HG03103 (cell line): Measurements from ENCODE around the gene SCIN.
A peak's percentile ranks its signal among the peaks of the same experiment; 100 is the strongest.
"Not testable (repeated sequence)": the region's sequence is repeated elsewhere in the genome, so short reads cannot be mapped to it uniquely, and the experiment has no call there.

ENCODE experiments used
- ATAC-seq: cut with Tn5 transposase; IDR thresholded peaks from one replicate; pipeline ENCODE4 v1.9.1; 2021; ENCODE audit warnings: low read depth; ENCODE audit not compliant: unreplicated experiment

SCIN gene

GRCh38 chr7:12645212-12645611, 74.7 kb downstream of the SCIN start:
- ATAC-seq = not testable (repeated sequence)

DNA sequence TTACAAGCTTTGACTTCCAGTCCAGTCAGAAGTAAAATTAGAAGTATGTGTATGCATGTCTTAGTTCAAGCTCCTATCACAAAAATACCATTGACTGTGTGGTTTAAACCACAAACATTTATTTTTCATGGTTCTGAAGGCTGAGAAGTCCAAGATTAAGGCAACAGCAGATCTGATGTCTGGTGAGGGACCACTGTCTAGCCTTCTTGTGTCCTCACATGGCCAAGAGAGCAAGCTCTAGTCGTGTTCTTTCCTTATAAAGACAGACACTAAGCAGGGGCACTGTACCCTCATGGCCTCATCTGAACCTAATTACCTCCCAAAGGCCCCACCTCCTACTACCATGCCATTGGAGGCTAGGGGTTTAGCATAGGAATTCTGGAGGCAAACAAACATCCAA, 75.6 kb downstream of the SCIN start:
- no peak for ATAC-seq

- no peak for ATAC-seq
Measured at GRCh38 chr7:12647364-12648219, 77.1 kb downstream of the SCIN start.

GRCh38 chr7:12648704-12649261, 78.3 kb downstream of the SCIN start:
- no peak for ATAC-seq

DNA sequence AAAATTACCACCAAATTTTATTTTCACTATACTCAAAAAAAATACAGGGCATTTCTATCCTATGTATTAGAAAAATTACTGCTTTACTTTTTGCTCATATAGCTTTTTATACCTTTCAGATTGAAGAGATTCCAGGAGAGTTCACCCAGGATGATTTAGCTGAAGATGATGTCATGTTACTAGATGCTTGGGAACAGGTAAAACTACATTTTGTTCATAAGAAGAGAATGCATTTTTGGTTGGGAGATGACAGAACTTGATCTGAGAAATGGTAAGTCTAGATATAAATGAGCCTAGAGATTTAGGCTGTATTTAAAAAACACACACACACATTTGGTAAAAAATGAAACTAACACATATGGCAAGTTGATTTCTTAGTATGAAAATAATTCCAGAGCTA, 78.8 kb downstream of the SCIN start:
- no peak for ATAC-seq

DNA sequence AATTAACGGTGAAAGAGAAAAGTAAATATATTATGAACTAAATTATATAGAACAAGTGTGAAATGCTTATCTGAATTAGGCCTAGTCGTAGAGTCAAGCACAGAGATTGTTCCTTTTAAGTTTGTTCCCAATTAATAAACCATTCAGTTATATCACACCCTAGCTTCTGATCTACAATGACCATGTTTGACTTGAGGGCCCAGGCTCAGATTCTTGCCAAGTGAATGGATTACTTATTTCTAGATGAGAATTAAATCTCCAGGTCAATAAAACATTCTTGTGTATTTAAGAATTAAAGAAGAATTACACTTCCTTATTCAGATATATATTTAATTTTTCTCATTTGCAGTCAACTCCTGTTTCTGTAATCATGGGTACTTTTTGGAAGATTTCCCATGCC, 79.6 kb downstream of the SCIN start:
- ATAC-seq = no peak

DNA sequence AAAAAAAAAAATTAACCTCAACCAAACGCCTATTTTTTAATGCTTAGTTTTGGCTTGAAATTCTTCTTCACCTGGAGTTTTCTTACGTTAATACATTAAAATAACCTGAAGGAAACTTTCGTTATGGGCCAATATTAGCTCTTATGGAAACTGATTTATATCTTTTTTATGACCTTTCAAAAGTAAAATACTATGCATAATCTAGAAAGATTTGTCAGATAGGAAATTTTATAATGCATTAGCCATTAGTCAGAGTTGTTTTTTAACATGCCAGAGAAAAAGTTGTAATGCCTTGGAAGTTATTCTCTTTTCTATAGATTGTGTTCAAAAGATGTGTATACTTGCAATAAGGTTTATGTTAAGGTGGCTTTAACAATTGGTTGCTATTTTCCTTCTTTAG, 82.6 kb downstream of the SCIN start:
- no peak for ATAC-seq

DNA sequence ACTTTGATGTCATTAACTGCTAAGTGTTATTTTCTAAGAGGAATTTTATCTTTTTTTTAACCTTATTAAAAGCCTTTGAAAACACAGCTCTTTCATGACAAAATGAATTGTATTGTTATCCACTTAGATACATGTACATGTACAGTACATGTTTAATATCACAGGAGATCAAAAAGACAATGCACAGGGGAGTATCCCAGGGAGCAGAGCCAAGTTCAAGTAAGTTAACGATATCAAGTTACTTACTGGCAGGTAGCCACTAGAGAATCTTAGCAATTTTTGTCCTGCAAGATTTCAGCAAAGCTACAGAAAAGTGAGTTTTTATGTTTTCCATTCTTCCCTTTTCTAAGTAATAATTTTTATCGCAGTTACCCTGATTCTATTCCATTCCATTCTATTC, 83.0 kb downstream of the SCIN start:
- no peak for ATAC-seq

DNA sequence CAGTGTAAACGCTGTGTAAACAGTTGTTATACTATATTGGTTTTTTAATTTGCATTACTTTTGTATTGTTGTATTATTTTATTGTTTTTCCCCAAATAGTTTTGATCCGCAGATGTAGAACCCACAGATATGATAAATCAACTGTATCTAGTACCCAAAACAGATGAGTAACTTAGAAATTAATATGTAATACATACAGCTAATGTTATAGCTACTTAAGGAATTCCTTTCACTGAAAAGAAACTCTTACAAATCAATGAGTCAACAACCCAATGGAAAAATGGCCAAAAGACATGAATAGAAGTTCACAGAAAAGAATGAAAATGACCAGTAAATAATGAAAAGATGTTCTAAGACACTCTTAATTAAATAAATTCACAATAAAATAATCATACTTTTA, 84.6 kb downstream of the SCIN start:
- no peak for ATAC-seq

DNA sequence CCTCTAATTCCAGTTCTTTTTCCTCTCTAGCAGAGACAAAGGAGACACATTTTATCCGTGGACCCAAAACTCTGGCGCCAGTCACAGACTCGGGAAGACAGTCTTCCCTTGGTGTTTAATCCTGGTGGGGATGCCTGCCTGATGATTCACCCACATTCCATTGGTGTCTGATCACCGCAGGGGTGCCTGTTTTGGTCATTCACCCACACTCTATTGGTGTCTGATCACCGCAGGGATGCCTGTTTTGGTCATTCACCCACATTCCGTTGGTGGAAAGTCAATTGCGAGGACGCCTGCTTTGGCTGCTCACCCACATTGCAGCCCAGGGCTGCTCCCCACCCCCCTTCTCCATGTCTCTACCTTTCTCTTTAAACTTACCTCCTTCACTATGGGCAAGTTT, 89.9 kb downstream of the SCIN start:
- not testable (repeated sequence) for ATAC-seq

DNA sequence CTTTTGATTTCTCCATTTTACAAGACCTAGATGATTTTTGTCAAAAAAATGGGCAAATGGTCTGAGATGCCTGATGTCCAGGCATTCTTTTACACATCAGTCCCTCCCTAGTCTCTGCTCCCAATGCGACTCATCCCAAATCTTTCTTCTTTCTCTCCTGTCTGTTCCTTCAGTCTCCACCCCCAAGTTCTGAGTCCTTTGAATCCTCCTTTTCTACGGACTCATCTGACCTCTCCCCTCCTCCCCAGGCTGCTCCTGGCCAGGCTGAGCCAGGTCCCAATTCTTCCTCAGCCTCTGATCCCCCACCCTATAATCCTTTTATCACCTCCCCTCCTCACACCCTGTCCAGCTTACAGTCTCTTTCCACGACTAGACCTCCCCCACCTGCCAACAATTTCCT, 90.5 kb downstream of the SCIN start:
- not testable (repeated sequence) for ATAC-seq

- ATAC-seq = no peak
Measured at GRCh38 chr7:12661581-12661980, 91.1 kb downstream of the SCIN start.

DNA sequence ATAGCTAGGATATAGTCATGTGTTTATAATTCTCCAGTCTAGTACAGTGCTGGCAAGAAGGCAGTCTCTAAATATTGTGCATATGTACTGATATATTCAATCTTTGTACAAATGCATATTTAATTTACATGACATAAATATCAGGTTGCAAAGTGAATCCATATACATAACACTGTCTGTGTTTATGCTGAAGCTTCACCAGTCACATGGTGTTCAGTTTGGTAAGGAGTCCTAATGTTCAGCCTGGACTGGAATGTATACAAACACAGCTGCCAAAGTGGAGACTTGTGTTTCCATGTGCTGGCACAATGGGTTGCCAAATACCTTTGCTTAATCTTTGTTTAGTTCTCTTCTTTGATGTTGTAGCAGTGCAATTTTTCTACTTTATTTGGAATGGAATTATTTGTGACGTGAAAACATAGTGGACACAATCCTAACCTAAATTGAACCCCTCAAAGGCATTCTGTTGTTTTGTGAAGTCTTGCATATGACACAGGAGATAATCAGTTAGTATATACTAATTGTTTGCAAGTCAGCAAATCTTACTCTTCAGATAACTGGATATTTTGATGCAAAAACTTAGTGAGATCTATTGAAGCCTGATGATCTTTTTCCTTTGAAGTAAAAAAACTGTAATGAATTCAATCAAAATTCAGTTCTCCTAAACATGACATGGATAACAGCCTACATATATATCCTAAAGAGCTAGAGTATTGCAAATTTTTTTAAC, 99.6 kb downstream of the SCIN start:
- no peak for ATAC-seq

GRCh38 chr7:12670743-12671520, 100.4 kb downstream of the SCIN start:
- ATAC-seq = no peak

GRCh38 chr7:12673436-12673835, 102.9 kb downstream of the SCIN start:
- ATAC-seq = not testable (repeated sequence)

DNA sequence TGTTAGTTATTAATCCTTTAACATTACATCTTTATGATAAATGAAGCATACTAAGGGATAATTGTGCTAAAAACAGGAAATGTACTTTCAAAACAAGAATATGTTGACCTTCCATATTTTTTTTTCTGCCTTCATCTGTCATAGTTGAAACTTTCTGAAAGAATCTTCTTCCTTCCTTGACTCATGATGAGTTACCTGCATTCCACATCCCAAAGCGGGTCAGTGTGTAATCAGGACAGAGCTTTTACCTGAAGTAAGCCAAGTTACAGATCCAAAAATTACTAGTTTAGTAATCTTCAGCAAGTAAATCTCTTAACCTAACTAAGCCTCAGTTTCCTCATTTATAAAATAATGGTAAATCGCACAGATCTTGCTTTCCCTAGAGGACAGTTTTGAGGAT, 103.5 kb downstream of the SCIN start:
- ATAC-seq = no peak

DNA sequence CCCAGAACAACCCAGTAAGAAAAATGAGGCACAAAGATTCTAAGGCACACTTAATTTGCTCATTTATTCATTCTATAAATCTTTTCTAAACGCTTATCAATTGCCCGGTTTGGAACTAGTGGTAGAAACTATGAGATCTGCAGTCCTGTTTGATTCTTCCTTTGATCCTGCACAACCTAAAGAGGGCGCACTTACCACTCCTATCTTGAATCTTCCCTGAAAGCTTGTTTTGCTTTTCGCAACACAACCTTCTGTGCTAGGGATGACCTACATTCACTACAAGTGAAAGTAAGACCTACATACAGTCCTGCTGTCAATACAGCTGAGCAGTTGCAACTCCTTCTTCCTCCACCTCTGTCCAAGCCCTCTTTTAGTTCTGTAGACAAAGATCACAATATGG, 104.3 kb downstream of the SCIN start:
- peak; percentile 83 for ATAC-seq

- no peak for ATAC-seq
Measured at GRCh38 chr7:12683678-12684585, 113.4 kb downstream of the SCIN start.

DNA sequence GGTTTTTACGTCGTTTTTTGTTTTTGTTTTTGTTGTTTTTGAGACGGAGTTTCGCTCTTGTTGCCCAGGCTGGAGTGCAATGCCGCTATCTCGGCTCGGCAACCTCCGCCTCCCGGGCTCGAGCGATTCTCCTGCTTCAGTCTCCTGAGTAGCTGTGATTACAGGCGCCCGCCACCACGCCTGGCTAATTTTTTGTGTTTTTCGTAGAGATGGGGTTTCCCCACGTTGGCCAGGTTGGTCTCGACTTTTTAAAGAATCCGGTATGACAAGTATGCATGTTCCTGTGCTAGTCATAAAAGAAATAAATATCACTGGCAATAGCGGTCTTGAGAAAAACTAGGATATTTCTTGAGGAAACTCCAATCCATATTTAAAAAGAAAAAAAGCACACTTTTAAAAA, 114.2 kb downstream of the SCIN start:
- ATAC-seq = no peak

GRCh38 chr7:12685550-12685949, 115.0 kb downstream of the SCIN start:
- no peak for ATAC-seq
